OCI-LY7 (cell line): Measurements from ENCODE around the gene RPH3AL. TPM values are rescaled to one million over a fixed set of nuclear protein-coding genes. Genes with fewer than 3 reads are reported as not detected.

ENCODE experiments used
- BruUV-seq: library from RNA; stranded (reverse); fragments of 400-500 nt; replicated peaks from 2 replicates; lab custom pipeline; 2021; lab: Mats Ljungman, UMichigan
- CTCF ChIA-PET: fragments of 300-600 bp; sonication (Branson Sonifier 250); formaldehyde crosslinking; loops from one replicate; lab custom pipeline; 2022; ENCODE audit warnings: antibody characterized with exemption; ENCODE audit not compliant: unreplicated experiment; lab: Charles Lee
- POLR2A ChIA-PET: fragments of 300-600 bp; sonication (Branson Sonifier 250); formaldehyde crosslinking; loops from one replicate; lab custom pipeline; 2022; ENCODE audit warnings: antibody characterized with exemption; lab: Charles Lee
- DNase-seq: peaks from one replicate; pipeline ENCODE4 v3.0.0-alpha.2; 2015; ENCODE audit warnings: low spot score
- H2AFZ ChIP-seq: fragments of 200-600 bp; sonication (generic), shearing (Covaris generic); 2 replicates; pipeline ENCODE4 v1.6.1; 2014; ENCODE audit warnings: mild to moderate bottlenecking, antibody characterized with exemption, low read length, moderate library complexity
- H3K27ac ChIP-seq: fragments of 200-600 bp; sonication (generic); 2 replicates; pipeline ENCODE4 v1.5.1; 2014; ENCODE audit warnings: mixed run types, low read depth, mild to moderate bottlenecking, moderate library complexity, low read length, inconsistent platforms; ENCODE audit not compliant: poor library complexity, severe bottlenecking
- H3K36me3 ChIP-seq: fragments of 200-600 bp; sonication (generic); 2 replicates; pipeline ENCODE4 v1.6.1; 2014; ENCODE audit warnings: mild to moderate bottlenecking, antibody characterized with exemption, low read length, moderate library complexity, mixed read lengths; ENCODE audit not compliant: insufficient read depth
- H3K4me1 ChIP-seq: fragments of 200-600 bp; sonication (generic); 2 replicates; pipeline ENCODE4 v1.5.1; 2014; ENCODE audit warnings: mild to moderate bottlenecking, low read length; ENCODE audit not compliant: insufficient read depth, poor library complexity, severe bottlenecking
- H3K4me2 ChIP-seq: fragments of 200-600 bp; sonication (generic); 2 replicates; pipeline ENCODE4 v1.6.1; 2014; ENCODE audit warnings: mild to moderate bottlenecking, low read length
- H3K4me3 ChIP-seq: fragments of 200-600 bp; sonication (generic); 2 replicates; pipeline ENCODE4 v1.5.1; 2014; ENCODE audit warnings: mild to moderate bottlenecking, low read depth, low read length; ENCODE audit not compliant: poor library complexity, severe bottlenecking
- H3K79me2 ChIP-seq: fragments of 200-600 bp; sonication (generic); 2 replicates; pipeline ENCODE4 v1.6.1; 2016; ENCODE audit warnings: low read depth, mild to moderate bottlenecking, low read length, moderate library complexity, mixed read lengths; ENCODE audit not compliant: insufficient read depth
- H3K9me2 ChIP-seq: fragments of 200-600 bp; sonication (generic); 2 replicates; pipeline ENCODE4 v1.6.1; 2016; ENCODE audit warnings: mild to moderate bottlenecking, low read length, mixed read lengths; ENCODE audit not compliant: insufficient read depth
- H3K9me3 ChIP-seq: fragments of 200-600 bp; sonication (generic); 2 replicates; pipeline ENCODE4 v1.6.1; 2014; ENCODE audit warnings: mild to moderate bottlenecking, mixed run types, low read length, mixed read lengths
- H4K20me1 ChIP-seq: fragments of 200-600 bp; sonication (generic); 2 replicates; pipeline ENCODE4 v1.6.1; 2014; ENCODE audit warnings: mild to moderate bottlenecking, antibody characterized with exemption, low read length, moderate library complexity, mixed read lengths; ENCODE audit not compliant: insufficient read depth
- EZH2phosphoT487 ChIP-seq: fragments of 200-600 bp; sonication (generic); IDR thresholded peaks from 2 replicates; pipeline ENCODE4 v1.6.1; 2018; ENCODE audit warnings: low read depth, borderline replicate concordance, mild to moderate bottlenecking, mixed run types, antibody characterized with exemption, low read length, moderate library complexity, mixed read lengths
- intact Hi-C: fragments of 100-400 bp; cut with micrococcal nuclease; formaldehyde crosslinking; loops from one replicate; pipeline ENCODE4 v1.10.0; 2022; ENCODE audit not compliant: unreplicated experiment
- total RNA-seq, 2 experiments: library from RNA; depleted of rRNA in 1 of 2; stranded (reverse); fragments of >200 nt in 1 of 2; shearing (Covaris generic) in 1 of 2; gene quantifications; 2 replicates each; pipeline ENCODE4 v1.2.3, GENCODE V29; 2014 to 2022
- TF ChIP-seq, protein P1 (sequence below): fragments of 200-600 bp; sonication (generic); conservative IDR thresholded peaks from 2 replicates; pipeline ENCODE4 v1.5.1; 2014; ENCODE audit warnings: mild to moderate bottlenecking, antibody characterized with exemption, low read length, moderate library complexity, mixed read lengths

Gene RPH3AL
- total RNA-seq, 2 experiments from 2014 or later = 1.0 to 2.2 TPM

GRCh38 chr17:185445-186138 is 167.0 kb downstream of the RPH3AL start:
- no peaks in the 10 kb centered on the region for H3K9me2 ChIP-seq
- no peak overlapping the region for H3K27ac ChIP-seq
- H3K4me1 ChIP-seq = no peaks in the 10 kb centered on the region
- H3K4me2 ChIP-seq = no peak overlapping the region
- intact Hi-C loops = no loop called here
- CTCF ChIA-PET = no interaction called here
- no peak for DNase-seq
- no peaks in the 10 kb centered on the region for H3K36me3 ChIP-seq
- no TSS peak for BruUV-seq
- H3K79me2 ChIP-seq = no peaks in the 10 kb centered on the region
- H2AFZ ChIP-seq = no peak overlapping the region
- no peak for TF ChIP-seq EZH2phosphoT487
- TF ChIP-seq, protein P1, sequence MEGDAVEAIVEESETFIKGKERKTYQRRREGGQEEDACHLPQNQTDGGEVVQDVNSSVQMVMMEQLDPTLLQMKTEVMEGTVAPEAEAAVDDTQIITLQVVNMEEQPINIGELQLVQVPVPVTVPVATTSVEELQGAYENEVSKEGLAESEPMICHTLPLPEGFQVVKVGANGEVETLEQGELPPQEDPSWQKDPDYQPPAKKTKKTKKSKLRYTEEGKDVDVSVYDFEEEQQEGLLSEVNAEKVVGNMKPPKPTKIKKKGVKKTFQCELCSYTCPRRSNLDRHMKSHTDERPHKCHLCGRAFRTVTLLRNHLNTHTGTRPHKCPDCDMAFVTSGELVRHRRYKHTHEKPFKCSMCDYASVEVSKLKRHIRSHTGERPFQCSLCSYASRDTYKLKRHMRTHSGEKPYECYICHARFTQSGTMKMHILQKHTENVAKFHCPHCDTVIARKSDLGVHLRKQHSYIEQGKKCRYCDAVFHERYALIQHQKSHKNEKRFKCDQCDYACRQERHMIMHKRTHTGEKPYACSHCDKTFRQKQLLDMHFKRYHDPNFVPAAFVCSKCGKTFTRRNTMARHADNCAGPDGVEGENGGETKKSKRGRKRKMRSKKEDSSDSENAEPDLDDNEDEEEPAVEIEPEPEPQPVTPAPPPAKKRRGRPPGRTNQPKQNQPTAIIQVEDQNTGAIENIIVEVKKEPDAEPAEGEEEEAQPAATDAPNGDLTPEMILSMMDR = no peak
- H3K9me3 ChIP-seq = no peaks in the 10 kb centered on the region
- H4K20me1 ChIP-seq = no peaks in the 10 kb centered on the region
- H3K4me3 ChIP-seq = no peak overlapping the region
- POLR2A ChIA-PET = no interaction called here

- no peaks in the 10 kb centered on the region for H3K79me2 ChIP-seq
- DNase-seq = no peak
- H3K4me1 ChIP-seq = no peaks in the 10 kb centered on the region
- no peak overlapping the region for H3K4me2 ChIP-seq
- TF ChIP-seq EZH2phosphoT487 = no peak
- TF ChIP-seq, protein P1 = no peak
- no peak overlapping the region for H3K4me3 ChIP-seq
- H3K27ac ChIP-seq = no peak overlapping the region
- ChIA-PET POLR2A (no interaction called here), CTCF (no interaction called here)
- no TSS peak for BruUV-seq
- no peaks in the 10 kb centered on the region for H3K36me3 ChIP-seq
- no peaks in the 10 kb centered on the region for H3K9me3 ChIP-seq
- H4K20me1 ChIP-seq = no peaks in the 10 kb centered on the region
- intact Hi-C loops = no loop called here
- no peaks in the 10 kb centered on the region for H3K9me2 ChIP-seq
- H2AFZ ChIP-seq = no peak overlapping the region
Observed at GRCh38 chr17:183021-183420, 169.6 kb downstream of the RPH3AL start.

DNA sequence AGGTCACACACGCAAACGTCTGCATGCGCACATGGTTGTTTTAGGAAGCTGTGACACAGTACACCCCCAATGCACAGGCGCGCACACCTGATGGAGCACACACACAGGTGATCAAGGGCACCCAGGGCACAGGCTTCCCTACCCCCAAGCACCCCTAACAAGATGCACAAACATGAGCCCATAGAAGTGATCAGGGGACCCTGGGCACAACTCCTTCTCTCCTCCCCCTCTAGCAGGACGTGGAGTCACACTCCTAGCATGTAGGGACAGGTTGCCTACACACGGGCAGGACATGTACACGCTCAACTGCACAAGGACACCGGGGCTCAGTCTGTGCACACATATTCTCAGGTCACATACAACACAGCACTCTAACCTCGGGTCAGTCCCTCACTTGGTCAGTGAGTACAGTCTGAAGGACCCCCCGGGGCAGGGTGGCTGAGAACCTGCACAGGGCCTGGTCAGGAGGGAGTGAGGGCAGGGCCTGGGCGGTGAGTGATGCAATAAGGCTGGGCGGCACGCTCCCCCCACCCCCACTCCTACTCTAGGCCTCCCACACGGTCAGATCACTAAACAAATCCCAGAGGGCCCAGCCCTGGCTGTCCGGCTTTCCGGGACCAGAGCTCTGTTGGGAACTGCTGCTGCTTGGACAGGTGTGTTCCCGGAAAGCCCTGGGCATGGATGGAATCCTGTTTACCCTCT is 170.4 kb downstream of the RPH3AL start:
- intact Hi-C loops = no loop called here
- no peaks in the 10 kb centered on the region for H3K79me2 ChIP-seq
- no peaks in the 10 kb centered on the region for H3K36me3 ChIP-seq
- no peak overlapping the region for H3K4me3 ChIP-seq
- H3K27ac ChIP-seq = no peak overlapping the region
- no peak overlapping the region for H3K4me2 ChIP-seq
- POLR2A ChIA-PET = no interaction called here
- no peaks in the 10 kb centered on the region for H4K20me1 ChIP-seq
- CTCF ChIA-PET = no interaction called here
- no peaks in the 10 kb centered on the region for H3K9me2 ChIP-seq
- H3K4me1 ChIP-seq = no peaks in the 10 kb centered on the region
- H2AFZ ChIP-seq = no peak overlapping the region
- TF ChIP-seq EZH2phosphoT487 = no peak
- TF ChIP-seq, protein P1 = no peak
- no peak for DNase-seq
- H3K9me3 ChIP-seq = no peaks in the 10 kb centered on the region
- no TSS peak for BruUV-seq
